H1 (cell line): ENCODE measurements around the gene PRKCD. TPM values are rescaled to one million over a fixed set of nuclear protein-coding genes. Genes with fewer than 3 reads are reported as not detected.

ENCODE experiments used
- CTCF ChIA-PET: fragments of 300-600 bp; sonication (Branson Sonifier 250); formaldehyde crosslinking; loops from one replicate; lab custom pipeline; 2021; ENCODE audit not compliant: partially characterized antibody; lab: Charles Lee
- POLR2A ChIA-PET: fragments of 300-600 bp; sonication (Branson Sonifier 250); formaldehyde crosslinking; loops from one replicate; lab custom pipeline; 2021; ENCODE audit warnings: inconsistent platforms; ENCODE audit not compliant: partially characterized antibody; lab: Charles Lee
- DNase-seq, 2 experiments: peaks; one replicate each; pipeline versions ENCODE4 v3.0.0 to v3.0.0-alpha.2; 2010 to 2022; ENCODE audit warnings: low spot score in 2 of 2, low read depth in 1 of 2, mixed read lengths in 1 of 2
- FAIRE-seq: peaks from 2 replicates; lab custom pipeline; 2011; peaks lifted over from hg19 to GRCh38; lab: Jason Lieb, UNC
- H2AFZ ChIP-seq: 2 replicates; pipeline ENCODE4 v1.8.1; 2012; ENCODE audit warnings: low read length, inconsistent platforms
- H2AK5ac ChIP-seq: 2 replicates; pipeline ENCODE4 v1.6.1; 2013; ENCODE audit warnings: low read depth, low read length
- H2BK120ac ChIP-seq: replicated peaks from 2 replicates; pipeline ENCODE3; 2013; ENCODE audit warnings: low read depth, low read length, inconsistent platforms
- H2BK12ac ChIP-seq: 2 replicates; pipeline ENCODE4 v1.6.1; 2013; ENCODE audit warnings: low read depth, low read length
- H2BK15ac ChIP-seq: 2 replicates; pipeline ENCODE4 v1.6.1; 2013; ENCODE audit warnings: low read length
- H2BK20ac ChIP-seq: 2 replicates; pipeline ENCODE4 v1.6.1; 2013; ENCODE audit warnings: low read length
- H2BK5ac ChIP-seq: 2 replicates; pipeline ENCODE4 v1.6.1; 2013; ENCODE audit warnings: low read depth, low read length
- H3K14ac ChIP-seq: 2 replicates; pipeline ENCODE4 v1.6.1; 2013; ENCODE audit warnings: inconsistent platforms; ENCODE audit not compliant: insufficient read length
- H3K18ac ChIP-seq: 2 replicates; pipeline ENCODE4 v1.6.1; 2013; ENCODE audit warnings: low read length; ENCODE audit errors: extremely low read depth
- H3K23ac ChIP-seq: 2 replicates; pipeline ENCODE4 v1.6.1; 2013; ENCODE audit warnings: inconsistent platforms; ENCODE audit not compliant: insufficient read length
- H3K23me2 ChIP-seq: 2 replicates; pipeline ENCODE4 v1.6.1; 2013; ENCODE audit warnings: low read depth, low read length
- H3K27ac ChIP-seq: 2 replicates; pipeline ENCODE4 v1.6.1; 2011; ENCODE audit warnings: low read depth, low read length, inconsistent platforms
- H3K27me3 ChIP-seq, 4 experiments: replicated peaks in 1 of 4; 1 replicate in 1 of 4; 2 replicates in 3 of 4; pipeline versions ENCODE4 v1.6.1 to v1.8.1; 2011 to 2013; ENCODE audit warnings: low read length in 3 of 4, mild to moderate bottlenecking in 3 of 4, inconsistent platforms in 2 of 4, mixed read lengths in 2 of 4, moderate library complexity in 1 of 4; ENCODE audit not compliant: control insufficient read depth in 3 of 4, insufficient read depth in 3 of 4; ENCODE audit errors: extremely low read depth in 1 of 4
- H3K36me3 ChIP-seq, 4 experiments: 2 replicates each; pipeline versions ENCODE4 v1.6.1 to v1.8.1; 2011 to 2013; ENCODE audit warnings: mild to moderate bottlenecking in 4 of 4, low read length in 3 of 4, moderate library complexity in 2 of 4, control low read depth in 1 of 4, inconsistent platforms in 1 of 4; ENCODE audit not compliant: insufficient read depth in 4 of 4, control insufficient read depth in 2 of 4
- H3K4ac ChIP-seq: replicated peaks from 2 replicates; pipeline ENCODE3; 2013; ENCODE audit warnings: low read length, low read depth, mixed read lengths, inconsistent platforms; ENCODE audit not compliant: insufficient read length
- H3K4me1 ChIP-seq, 4 experiments: replicated peaks in 1 of 4; 1 replicate in 1 of 4; 2 replicates in 3 of 4; pipeline versions ENCODE4 v1.6.1 to v1.8.1; 2011 to 2013; ENCODE audit warnings: low read length in 3 of 4, inconsistent platforms in 2 of 4, mixed read lengths in 1 of 4; ENCODE audit not compliant: insufficient read depth in 4 of 4, control insufficient read depth in 3 of 4
- H3K4me2 ChIP-seq, 2 experiments: 2 replicates each; pipeline versions ENCODE4 v1.6.1 to v1.8.1; 2011 to 2013; ENCODE audit warnings: low read depth in 2 of 2, low read length in 2 of 2, control low read depth in 1 of 2, inconsistent platforms in 1 of 2, mild to moderate bottlenecking in 1 of 2; ENCODE audit not compliant: insufficient read depth in 1 of 2
- H3K4me3 ChIP-seq, 4 experiments: fragments of 200-600, 300-600 bp in 1 of 4; sonication (generic), shearing (Covaris generic), sonication (Bioruptor Twin) in 1 of 4; 2 replicates each; pipeline versions ENCODE4 v1.5.1 to v1.8.1; 2011 to 2016; ENCODE audit warnings: low read length in 4 of 4, low read depth in 3 of 4, control low read depth in 2 of 4, inconsistent platforms in 2 of 4, mild to moderate bottlenecking in 2 of 4, mixed read lengths in 1 of 4, moderate library complexity in 1 of 4; ENCODE audit not compliant: insufficient read depth in 2 of 4; ENCODE audit errors: extremely low read depth in 1 of 4
- H3K56ac ChIP-seq: replicated peaks from 2 replicates; pipeline ENCODE3; 2013; ENCODE audit warnings: low read depth, mild to moderate bottlenecking, mixed read lengths, low read length, inconsistent platforms; ENCODE audit not compliant: insufficient read length
- H3K79me1 ChIP-seq: 2 replicates; pipeline ENCODE4 v1.6.1; 2013; ENCODE audit warnings: low read depth, low read length, control low read depth
- H3K79me2 ChIP-seq, 2 experiments: 2 replicates each; pipeline versions ENCODE4 v1.6.1 to v1.8.1; 2012 to 2013; ENCODE audit warnings: low read length in 2 of 2, mild to moderate bottlenecking in 2 of 2, inconsistent platforms in 1 of 2; ENCODE audit not compliant: insufficient read depth in 2 of 2, control insufficient read depth in 1 of 2
- H3K9ac ChIP-seq, 4 experiments: replicated peaks in 1 of 4; 1 replicate in 1 of 4; 2 replicates in 3 of 4; pipeline versions ENCODE4 v1.6.1 to v1.8.1; 2011 to 2013; ENCODE audit warnings: low read depth in 3 of 4, low read length in 3 of 4, control low read depth in 2 of 4, mild to moderate bottlenecking in 2 of 4, moderate library complexity in 2 of 4, inconsistent platforms in 1 of 4; ENCODE audit errors: extremely low read depth in 1 of 4
- H3K9me3 ChIP-seq, 2 experiments: 2 replicates each; pipeline versions ENCODE4 v1.6.1 to v1.8.1; 2012 to 2013; ENCODE audit warnings: mild to moderate bottlenecking in 2 of 2, moderate library complexity in 2 of 2, control low read depth in 1 of 2, inconsistent platforms in 1 of 2, low read depth in 1 of 2, low read length in 1 of 2, mixed read lengths in 1 of 2; ENCODE audit not compliant: insufficient read depth in 2 of 2
- H4K20me1 ChIP-seq, 2 experiments: replicated peaks in 1 of 2; 2 replicates each; pipeline versions ENCODE3 to v1.8.1; 2011 to 2013; ENCODE audit warnings: inconsistent platforms in 2 of 2, low read length in 2 of 2, mild to moderate bottlenecking in 1 of 2; ENCODE audit not compliant: insufficient read depth in 2 of 2, control insufficient read depth in 1 of 2
- H4K5ac ChIP-seq: 2 replicates; pipeline ENCODE4 v1.6.1; 2013; ENCODE audit warnings: low read length, low read depth, mixed read lengths, inconsistent platforms; ENCODE audit not compliant: insufficient read length
- H4K8ac ChIP-seq: 2 replicates; pipeline ENCODE4 v1.8.0; 2013; ENCODE audit warnings: mild to moderate bottlenecking, moderate library complexity, low read length, inconsistent platforms; ENCODE audit not compliant: insufficient read depth; ENCODE audit errors: extremely low read depth
- H4K91ac ChIP-seq: replicated peaks from 2 replicates; pipeline ENCODE3; 2013; ENCODE audit warnings: low read length, mixed read lengths, inconsistent platforms; ENCODE audit not compliant: insufficient read length
- BCL11A ChIP-seq, 2 experiments: IDR thresholded peaks; one replicate each; pipeline ENCODE4 v1.6.1; 2011; ENCODE audit warnings: low read depth in 2 of 2, low read length in 2 of 2, mild to moderate bottlenecking in 2 of 2
- CEBPB ChIP-seq: IDR thresholded peaks from 2 replicates; pipeline ENCODE4 v1.6.1; 2012; ENCODE audit warnings: low read depth, low read length
- JUND ChIP-seq: IDR thresholded peaks from 2 replicates; pipeline ENCODE4 v1.6.1; 2011; ENCODE audit warnings: mild to moderate bottlenecking, improper control_type of control experiment, low read length
- SRF ChIP-seq: IDR thresholded peaks from 2 replicates; pipeline ENCODE4 v1.6.1; 2011; ENCODE audit warnings: mild to moderate bottlenecking, low read depth, low read length, moderate library complexity
- WGBS, 2 experiments: shearing (Covaris generic) in 1 of 2; methylation state at CpG; one replicate each; pipeline versions ENCODE4 v1.1.6 to v1.1.7; 2013 to 2015; ENCODE audit warnings: low lambda C conversion rate in 2 of 2, mixed read lengths in 2 of 2, inconsistent platforms in 1 of 2, low coverage in 1 of 2, missing lambda C conversion rate in 1 of 2; ENCODE audit not compliant: insufficient replicate concordance in 2 of 2, insufficient coverage in 1 of 2, insufficient read length in 1 of 2; ENCODE audit errors: extremely low coverage in 1 of 2, missing lambda C conversion rate in 1 of 2; 5-methylcytosine and 5-hydroxymethylcytosine counted together
- polyA plus RNA-seq, 7 experiments: library from polyadenylated mRNA; depleted of rRNA in 3 of 7; stranded (reverse) in 5 of 7; unstranded in 2 of 7; fragments of >200 nt in 5 of 7; fragments of 200-250 nt in 2 of 7; gene quantifications; 1 replicate in 5 of 7; 2 replicates in 1 of 7; 4 replicates in 1 of 7; pipeline versions ENCODE4 v1.2.1 to v1.2.3, GENCODE V29; 2011 to 2013; ENCODE audit warnings: missing spikeins in 2 of 7, mixed read lengths in 2 of 7
- total RNA-seq: library from RNA; stranded (reverse); fragmentation: NEBNext Ultra II Directional; extraction: Animal tissue kit (Norgen Biotek cat#: 25700); gene quantifications from 2 replicates; pipeline ENCODE4 v1.2.1, GENCODE V29; 2021

PRKCD gene
- total and polyA plus RNA-seq, 2 of the 8 experiments (the other 6 are each of a cell fraction or from before 2014, with no cell fraction given) = 22.6 to 23.9 TPM

DNA sequence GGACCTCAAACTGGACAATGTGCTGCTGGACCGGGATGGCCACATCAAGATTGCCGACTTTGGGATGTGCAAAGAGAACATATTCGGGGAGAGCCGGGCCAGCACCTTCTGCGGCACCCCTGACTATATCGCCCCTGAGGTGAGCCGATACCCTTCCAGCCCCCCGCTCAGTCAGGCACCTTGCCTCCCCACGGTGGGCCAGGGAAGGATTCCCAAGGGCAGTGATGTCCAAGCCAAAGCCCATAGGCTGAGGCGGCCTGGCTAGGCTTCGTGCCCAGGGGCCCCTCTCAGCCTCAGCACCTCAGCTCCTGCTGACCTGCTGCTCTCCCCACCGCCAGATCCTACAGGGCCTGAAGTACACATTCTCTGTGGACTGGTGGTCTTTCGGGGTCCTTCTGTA lies 27.7 kb downstream of the PRKCD start:
- H3K36me3 ChIP-seq = peaks cover 0 to 3% (median 0%) of the 10 kb centered on the region in 4 experiments; a peak in 3 of 8 replicates
- CTCF ChIA-PET = no interaction called here

More for the DNA sequence above, 27.7 kb downstream of the PRKCD start:
- no peak overlapping the region for H3K4ac ChIP-seq
- H3K4me3 ChIP-seq = no peak overlapping the region
- WGBS, 2 experiments = 88% methylated on average over 13 of the region's 13 CpGs; no CpG with 5 or more reads in 1 of the 2 experiments
- H2BK12ac ChIP-seq = no peak overlapping the region
- TF ChIP-seq SRF = no peak
- no peak for TF ChIP-seq JUND
- no peak for TF ChIP-seq BCL11A (IDR thresholded peaks at IDR 0.05; ENCODE audit: low read depth in 2 of 2, low read length in 2 of 2)
- TF ChIP-seq CEBPB = no peak
- H3K18ac ChIP-seq = no peak overlapping the region
- H2AFZ ChIP-seq = no peak overlapping the region
- no peak overlapping the region for H2BK20ac ChIP-seq
- H3K79me2 ChIP-seq = no peaks in the 10 kb centered on the region
- H3K79me1 ChIP-seq = no peaks in the 10 kb centered on the region
- no peak overlapping the region for H3K14ac ChIP-seq
- no peak overlapping the region for H4K91ac ChIP-seq
- H2AK5ac ChIP-seq = no peak overlapping the region
- no peak overlapping the region for H4K5ac ChIP-seq
- H3K23ac ChIP-seq = no peak overlapping the region
- no peaks in the 10 kb centered on the region for H3K9me3 ChIP-seq
- H2BK5ac ChIP-seq = no peak overlapping the region
- no peaks in the 10 kb centered on the region for H3K27me3 ChIP-seq
- no peak overlapping the region for H2BK15ac ChIP-seq
- H3K23me2 ChIP-seq = no peaks in the 10 kb centered on the region
- no peak for FAIRE-seq
- H4K20me1 ChIP-seq = no peaks in the 10 kb centered on the region
- no peak for DNase-seq
- no peak overlapping the region for H4K8ac ChIP-seq
- no peak overlapping the region for H3K27ac ChIP-seq
- no peak overlapping the region for H2BK120ac ChIP-seq
- peaks cover 0 to 5% (median 3%) of the 10 kb centered on the region in 4 experiments; a peak in 4 of 7 replicates for H3K4me1 ChIP-seq
- no peak overlapping the region for H3K4me2 ChIP-seq
- POLR2A ChIA-PET = no interaction called here
- H3K9ac ChIP-seq = no peak overlapping the region
- no peak overlapping the region for H3K56ac ChIP-seq
